ENCODE data around the gene RPF1. TPM values are rescaled to one million over a fixed set of nuclear protein-coding genes. Genes with fewer than 3 reads are reported as not detected.

RPF1 gene
- total and polyA plus RNA-seq, 4 donors: 13.5 to 16.8 (median 14.8) TPM

DNA sequence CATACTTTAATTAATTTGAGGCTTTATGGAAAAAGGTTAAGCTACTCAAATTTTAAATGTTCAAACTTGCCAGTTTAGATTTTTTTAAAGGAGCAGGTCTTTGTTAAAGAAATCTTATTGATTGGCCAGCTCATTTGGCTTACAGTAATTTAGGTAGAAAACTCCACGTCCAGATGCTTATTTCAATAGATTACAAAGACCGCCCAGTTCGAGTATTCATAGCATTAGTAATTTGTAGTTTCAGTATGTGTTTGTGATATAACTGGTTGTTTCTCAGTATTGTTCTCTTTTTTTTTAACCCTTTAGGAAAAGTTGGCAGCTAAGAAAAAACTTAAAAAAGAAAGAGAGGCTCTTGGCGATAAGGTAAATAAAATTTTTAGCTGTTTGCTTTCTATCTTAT is 1.6 kb downstream of the RPF1 start:
- Histone ChIP-seq H3K9me3 (ENCODE audit: control insufficient read depth in 4 of 4, low read length in 3 of 4) (peaks cover 0 to 13% (median 1%) of the 10 kb centered on the region in 4 donors), H3K27me3 (ENCODE audit: control insufficient read depth in 4 of 4, insufficient read depth in 4 of 4, low read length in 3 of 4) (no peaks in the 10 kb centered on the region), H3K4me1 (ENCODE audit: control insufficient read depth in 4 of 4, insufficient read depth in 4 of 4, low read length in 3 of 4) (peaks cover 3 to 14% (median 9%) of the 10 kb centered on the region in 4 donors), H3K4me3 (ENCODE audit: low read depth in 1 of 3, low read length in 3 of 3) (peak overlapping the region in 1 of 3 donors; percentile 90), H3K36me3 (ENCODE audit: control insufficient read depth in 4 of 4, insufficient read depth in 3 of 4, low read depth in 1 of 4, low read length in 3 of 4) (peaks cover 0 to 13% (median 10%) of the 10 kb centered on the region in 4 donors), H3K9ac (ENCODE audit: low read depth in 1 of 2, low read length in 2 of 2) (no peak overlapping the region), H3K27ac (ENCODE audit: low read depth in 1 of 2, low read length in 2 of 2) (no peak overlapping the region)
- no peak for DNase-seq (ENCODE audit: low spot score)
- TF ChIP-seq FOXA1 (IDR thresholded peaks at IDR 0.05) (no peak), YY1 (IDR thresholded peaks at IDR 0.05) (no peak), MAX (IDR thresholded peaks at IDR 0.05) (no peak), JUND (IDR thresholded peaks at IDR 0.05) (no peak), EGR1 (IDR thresholded peaks at IDR 0.05; ENCODE audit: low read depth in 2 of 2) (no peak), TAF1 (conservative IDR thresholded peaks at IDR 0.05) (no peak), FOXA2 (IDR thresholded peaks at IDR 0.05) (no peak), HNF4A (conservative IDR thresholded peaks at IDR 0.05) (no peak), RAD21 (IDR thresholded peaks at IDR 0.05) (no peak)
- TF ChIP-seq, protein P1, sequence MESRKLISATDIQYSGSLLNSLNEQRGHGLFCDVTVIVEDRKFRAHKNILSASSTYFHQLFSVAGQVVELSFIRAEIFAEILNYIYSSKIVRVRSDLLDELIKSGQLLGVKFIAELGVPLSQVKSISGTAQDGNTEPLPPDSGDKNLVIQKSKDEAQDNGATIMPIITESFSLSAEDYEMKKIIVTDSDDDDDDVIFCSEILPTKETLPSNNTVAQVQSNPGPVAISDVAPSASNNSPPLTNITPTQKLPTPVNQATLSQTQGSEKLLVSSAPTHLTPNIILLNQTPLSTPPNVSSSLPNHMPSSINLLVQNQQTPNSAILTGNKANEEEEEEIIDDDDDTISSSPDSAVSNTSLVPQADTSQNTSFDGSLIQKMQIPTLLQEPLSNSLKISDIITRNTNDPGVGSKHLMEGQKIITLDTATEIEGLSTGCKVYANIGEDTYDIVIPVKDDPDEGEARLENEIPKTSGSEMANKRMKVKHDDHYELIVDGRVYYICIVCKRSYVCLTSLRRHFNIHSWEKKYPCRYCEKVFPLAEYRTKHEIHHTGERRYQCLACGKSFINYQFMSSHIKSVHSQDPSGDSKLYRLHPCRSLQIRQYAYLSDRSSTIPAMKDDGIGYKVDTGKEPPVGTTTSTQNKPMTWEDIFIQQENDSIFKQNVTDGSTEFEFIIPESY (IDR thresholded peaks at IDR 0.05): no peak
- WGBS: 89% methylated on average over 4 of the region's 4 CpGs

- Histone ChIP-seq H3K27ac (ENCODE audit: low read depth in 1 of 2, low read length in 2 of 2) (no peak overlapping the region), H3K9ac (ENCODE audit: low read depth in 1 of 2, low read length in 2 of 2) (no peak overlapping the region), H3K4me3 (ENCODE audit: low read depth in 1 of 3, low read length in 3 of 3) (no peak overlapping the region), H3K27me3 (ENCODE audit: control insufficient read depth in 4 of 4, insufficient read depth in 4 of 4, low read length in 3 of 4) (no peaks in the 10 kb centered on the region), H3K4me1 (ENCODE audit: control insufficient read depth in 4 of 4, insufficient read depth in 4 of 4, low read length in 3 of 4) (peaks cover 3 to 14% (median 9%) of the 10 kb centered on the region in 4 donors), H3K9me3 (ENCODE audit: control insufficient read depth in 4 of 4, low read length in 3 of 4) (peaks cover 0 to 13% (median 1%) of the 10 kb centered on the region in 4 donors), H3K36me3 (ENCODE audit: control insufficient read depth in 4 of 4, insufficient read depth in 3 of 4, low read depth in 1 of 4, low read length in 3 of 4) (peaks cover 0 to 13% (median 10%) of the 10 kb centered on the region in 4 donors)
- DNase-seq (ENCODE audit: low spot score): no peak
- 97% methylated on average over 2 of the region's 2 CpGs for WGBS
- TF ChIP-seq RXRA (IDR thresholded peaks at IDR 0.05) (no peak), RAD21 (IDR thresholded peaks at IDR 0.05) (no peak), EGR1 (IDR thresholded peaks at IDR 0.05; ENCODE audit: low read depth in 2 of 2) (no peak), NR2F2 (IDR thresholded peaks at IDR 0.05) (no peak), JUND (IDR thresholded peaks at IDR 0.05) (no peak), MAX (IDR thresholded peaks at IDR 0.05) (no peak), HNF4G (IDR thresholded peaks at IDR 0.05) (no peak), YY1 (IDR thresholded peaks at IDR 0.05) (no peak)
- TF ChIP-seq, protein P2, sequence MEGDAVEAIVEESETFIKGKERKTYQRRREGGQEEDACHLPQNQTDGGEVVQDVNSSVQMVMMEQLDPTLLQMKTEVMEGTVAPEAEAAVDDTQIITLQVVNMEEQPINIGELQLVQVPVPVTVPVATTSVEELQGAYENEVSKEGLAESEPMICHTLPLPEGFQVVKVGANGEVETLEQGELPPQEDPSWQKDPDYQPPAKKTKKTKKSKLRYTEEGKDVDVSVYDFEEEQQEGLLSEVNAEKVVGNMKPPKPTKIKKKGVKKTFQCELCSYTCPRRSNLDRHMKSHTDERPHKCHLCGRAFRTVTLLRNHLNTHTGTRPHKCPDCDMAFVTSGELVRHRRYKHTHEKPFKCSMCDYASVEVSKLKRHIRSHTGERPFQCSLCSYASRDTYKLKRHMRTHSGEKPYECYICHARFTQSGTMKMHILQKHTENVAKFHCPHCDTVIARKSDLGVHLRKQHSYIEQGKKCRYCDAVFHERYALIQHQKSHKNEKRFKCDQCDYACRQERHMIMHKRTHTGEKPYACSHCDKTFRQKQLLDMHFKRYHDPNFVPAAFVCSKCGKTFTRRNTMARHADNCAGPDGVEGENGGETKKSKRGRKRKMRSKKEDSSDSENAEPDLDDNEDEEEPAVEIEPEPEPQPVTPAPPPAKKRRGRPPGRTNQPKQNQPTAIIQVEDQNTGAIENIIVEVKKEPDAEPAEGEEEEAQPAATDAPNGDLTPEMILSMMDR (IDR thresholded peaks at IDR 0.05; ENCODE audit: low read depth, low read length, missing input control): no peak
Observed at GRCh38 chr1:84481317-84481716, 2.3 kb downstream of the RPF1 start.

DNA sequence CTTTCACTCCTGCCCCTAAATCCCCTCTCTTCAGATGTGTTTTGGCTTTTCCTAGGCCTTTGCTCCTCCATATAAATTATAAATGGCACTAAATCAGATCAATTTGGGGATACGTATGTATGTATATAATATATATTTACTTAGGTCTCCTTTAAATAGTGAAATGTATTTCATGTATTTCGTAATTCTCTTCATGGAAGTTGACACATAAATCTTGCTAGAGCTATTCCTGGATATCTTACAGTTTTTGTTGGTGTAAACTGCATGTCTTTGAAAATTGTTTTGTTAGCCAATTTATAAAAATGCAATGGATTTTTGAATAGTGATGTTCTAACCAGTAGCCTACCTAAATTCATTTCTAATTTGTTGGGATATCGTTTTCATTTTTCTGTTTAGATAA is 9.0 kb downstream of the RPF1 start:
- Histone ChIP-seq H3K9me3 (ENCODE audit: control insufficient read depth in 4 of 4, low read length in 3 of 4) (no peaks in the 10 kb centered on the region), H3K4me1 (ENCODE audit: control insufficient read depth in 4 of 4, insufficient read depth in 4 of 4, low read length in 3 of 4) (peaks cover 5 to 11% (median 9%) of the 10 kb centered on the region in 4 donors), H3K9ac (ENCODE audit: low read depth in 1 of 2, low read length in 2 of 2) (no peak overlapping the region), H3K36me3 (ENCODE audit: control insufficient read depth in 4 of 4, insufficient read depth in 3 of 4, low read depth in 1 of 4, low read length in 3 of 4) (peaks cover 4 to 23% (median 19%) of the 10 kb centered on the region in 4 donors), H3K27ac (ENCODE audit: low read depth in 1 of 2, low read length in 2 of 2) (no peak overlapping the region), H3K27me3 (ENCODE audit: control insufficient read depth in 4 of 4, insufficient read depth in 4 of 4, low read length in 3 of 4) (no peaks in the 10 kb centered on the region), H3K4me3 (ENCODE audit: low read depth in 1 of 3, low read length in 3 of 3) (no peak overlapping the region)
- no peak for DNase-seq (ENCODE audit: low spot score)
- no peak for TF ChIP-seq RXRA (IDR thresholded peaks at IDR 0.05)
- TF ChIP-seq TAF1 (conservative IDR thresholded peaks at IDR 0.05): no peak
- TF ChIP-seq FOXA1 (IDR thresholded peaks at IDR 0.05): no peak
- TF ChIP-seq, protein P3, sequence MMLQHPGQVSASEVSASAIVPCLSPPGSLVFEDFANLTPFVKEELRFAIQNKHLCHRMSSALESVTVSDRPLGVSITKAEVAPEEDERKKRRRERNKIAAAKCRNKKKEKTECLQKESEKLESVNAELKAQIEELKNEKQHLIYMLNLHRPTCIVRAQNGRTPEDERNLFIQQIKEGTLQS (IDR thresholded peaks at IDR 0.05): no peak
- TF ChIP-seq EGR1 (IDR thresholded peaks at IDR 0.05; ENCODE audit: low read depth in 2 of 2): no peak
- TF ChIP-seq YY1 (IDR thresholded peaks at IDR 0.05): no peak
- no peak for TF ChIP-seq JUND (IDR thresholded peaks at IDR 0.05)
- no peak for TF ChIP-seq MAX (IDR thresholded peaks at IDR 0.05)
- TF ChIP-seq HNF4A (conservative IDR thresholded peaks at IDR 0.05): no peak
- TF ChIP-seq, protein P1 (IDR thresholded peaks at IDR 0.05): no peak
- WGBS: 92% methylated on average over 3 of the region's 3 CpGs
